Skeletal muscle cell (primary cell): Measurements from ENCODE around the gene KCNJ6.

Experiments
- DNase-seq: peaks from one replicate; pipeline ENCODE4 v3.0.0-alpha.2; 2010; ENCODE audit warnings: low read depth
- H3K4me3 ChIP-seq: 2 replicates; pipeline ENCODE4 v1.5.1; 2011; ENCODE audit warnings: low read depth, mild to moderate bottlenecking, control low read depth, low read length, moderate library complexity

Gene KCNJ6

DNA sequence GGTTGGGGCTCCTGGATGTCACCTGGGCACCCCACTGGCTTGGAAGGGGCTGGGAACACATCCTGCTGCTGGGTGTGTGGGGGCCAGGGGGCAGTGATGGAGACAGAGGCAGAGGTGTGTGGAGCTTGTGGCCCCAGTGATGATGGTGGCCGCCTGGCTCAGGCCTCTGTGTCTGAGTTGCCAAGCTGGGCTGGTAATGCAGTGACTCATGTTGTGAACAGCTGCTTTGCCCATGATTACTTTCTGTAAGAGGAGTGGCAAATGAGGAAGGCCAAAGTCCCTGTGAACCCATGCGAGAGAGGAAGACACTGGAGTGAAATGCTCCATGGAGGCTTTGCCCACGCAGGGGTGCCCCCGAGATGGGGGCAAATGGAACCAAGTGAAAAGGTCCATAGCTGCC, 86.8 kb downstream of the KCNJ6 start:
- no peak for DNase-seq
- no peak overlapping the region for H3K4me3 ChIP-seq

GRCh38 chr21:37828991-37829390, 87.3 kb downstream of the KCNJ6 start:
- H3K4me3 ChIP-seq: no peak overlapping the region
- DNase-seq: no peak

DNA sequence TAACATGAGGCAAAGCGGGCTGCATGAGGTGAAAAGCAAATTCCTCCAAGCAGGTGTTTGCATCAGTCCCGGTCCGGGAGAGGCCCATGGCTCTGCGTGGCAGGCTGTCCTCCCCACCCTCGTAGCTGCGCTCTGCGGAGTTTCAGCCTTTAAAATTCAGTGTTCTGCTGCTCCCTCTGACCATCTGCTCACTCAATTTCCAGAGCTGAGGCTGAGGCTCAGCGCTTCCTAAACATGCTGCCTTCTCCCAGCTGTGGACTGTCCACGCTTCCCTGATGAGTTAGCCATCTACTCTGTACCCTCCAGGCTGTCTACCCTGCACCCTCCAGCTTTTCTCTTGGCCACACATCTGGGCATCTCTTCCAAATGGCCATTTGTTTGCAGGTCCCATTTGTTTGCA, 87.7 kb downstream of the KCNJ6 start:
- no peak overlapping the region for H3K4me3 ChIP-seq
- DNase-seq: no peak

- no peak for DNase-seq
- no peak overlapping the region for H3K4me3 ChIP-seq
These were observed 88.3 kb downstream of the KCNJ6 start for GRCh38 chr21:37827913-37828312.

GRCh38 chr21:37821786-37822450, 94.3 kb downstream of the KCNJ6 start:
- no peak overlapping the region for H3K4me3 ChIP-seq
- no peak for DNase-seq

DNA sequence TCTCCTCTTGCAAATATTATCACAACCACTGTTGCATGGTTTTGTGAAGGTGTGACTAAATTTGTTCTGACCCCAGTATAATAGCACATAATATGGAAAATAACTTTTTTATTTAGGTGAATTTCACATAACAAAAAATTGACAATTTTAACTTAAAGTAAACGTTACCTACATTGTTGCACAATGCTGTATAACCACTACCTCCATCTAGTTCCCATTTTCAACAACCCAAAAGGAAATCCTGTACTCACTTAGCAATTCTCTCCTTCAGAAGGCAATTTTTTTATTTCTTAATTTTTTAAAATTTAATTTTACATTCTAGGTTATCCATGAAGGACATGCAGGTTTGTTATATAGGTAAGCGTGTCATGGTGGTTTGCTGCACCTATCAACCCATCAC, 95.2 kb downstream of the KCNJ6 start:
- no peak for DNase-seq
- no peak overlapping the region for H3K4me3 ChIP-seq

- no peak for DNase-seq
- no peak overlapping the region for H3K4me3 ChIP-seq
These were observed 96.9 kb downstream of the KCNJ6 start for GRCh38 chr21:37819372-37819771.

GRCh38 chr21:37817242-37817641, 99.0 kb downstream of the KCNJ6 start:
- no peak overlapping the region for H3K4me3 ChIP-seq
- DNase-seq: no peak

- H3K4me3 ChIP-seq: no peak overlapping the region
These were observed 100.4 kb downstream of the KCNJ6 start for GRCh38 chr21:37815893-37816292.

DNA sequence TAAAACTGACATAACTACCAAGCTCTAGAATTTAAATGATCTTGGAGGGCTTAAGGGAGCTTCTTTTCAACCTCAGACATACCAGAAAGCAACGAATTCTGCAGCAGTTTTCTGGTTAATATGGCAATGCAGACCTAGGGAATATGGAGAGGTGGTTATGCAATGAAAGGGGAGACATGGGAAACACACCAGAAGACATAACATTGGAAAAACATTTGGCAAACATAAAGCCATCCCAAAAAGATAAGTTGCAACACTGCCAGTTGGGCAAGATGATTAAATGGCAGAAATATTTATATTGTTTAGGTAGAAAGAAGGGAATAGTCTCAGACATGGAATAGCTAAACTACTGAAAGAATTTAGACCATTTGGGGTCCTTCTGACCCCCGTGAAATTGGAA, 104.5 kb downstream of the KCNJ6 start:
- H3K4me3 ChIP-seq: no peak overlapping the region
- DNase-seq: no peak

More at GRCh38 chr21:37815893-37816292, 100.4 kb downstream of the KCNJ6 start:
- DNase-seq: no peak

GRCh38 chr21:37808261-37808660, 108.0 kb downstream of the KCNJ6 start:
- no peak overlapping the region for H3K4me3 ChIP-seq
- no peak for DNase-seq

GRCh38 chr21:37805266-37805665, 111.0 kb downstream of the KCNJ6 start:
- DNase-seq: no peak
- no peak overlapping the region for H3K4me3 ChIP-seq

- H3K4me3 ChIP-seq: no peak overlapping the region
- no peak for DNase-seq
These were observed 112.3 kb downstream of the KCNJ6 start for GRCh38 chr21:37804001-37804400.

DNA sequence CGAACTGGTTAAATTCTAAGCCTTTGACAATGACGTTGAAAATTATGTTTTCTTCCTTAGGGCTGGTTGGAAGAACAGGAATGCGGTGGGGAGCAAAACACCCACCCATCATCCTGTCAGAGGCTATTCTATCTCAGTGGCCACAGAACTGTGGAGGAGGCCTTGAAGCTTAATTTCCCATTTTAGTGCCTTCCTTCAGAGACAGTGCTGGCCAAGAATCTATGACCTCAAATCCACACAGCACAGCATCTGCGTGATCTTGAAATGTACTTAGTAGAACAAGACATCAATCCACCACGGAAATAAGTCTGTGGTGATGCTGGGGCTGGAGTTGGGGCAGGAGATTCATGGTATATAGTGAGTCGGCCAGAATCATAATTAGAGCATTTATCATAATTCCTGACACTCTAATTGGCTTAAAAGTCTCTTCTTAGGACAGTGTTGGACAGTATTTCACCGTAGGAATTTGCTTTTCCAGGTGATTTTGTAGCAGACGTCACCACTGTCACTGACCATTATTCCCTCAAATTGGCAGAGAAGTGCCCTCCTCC, 113.1 kb downstream of the KCNJ6 start:
- no peak overlapping the region for H3K4me3 ChIP-seq
- no peak for DNase-seq

DNA sequence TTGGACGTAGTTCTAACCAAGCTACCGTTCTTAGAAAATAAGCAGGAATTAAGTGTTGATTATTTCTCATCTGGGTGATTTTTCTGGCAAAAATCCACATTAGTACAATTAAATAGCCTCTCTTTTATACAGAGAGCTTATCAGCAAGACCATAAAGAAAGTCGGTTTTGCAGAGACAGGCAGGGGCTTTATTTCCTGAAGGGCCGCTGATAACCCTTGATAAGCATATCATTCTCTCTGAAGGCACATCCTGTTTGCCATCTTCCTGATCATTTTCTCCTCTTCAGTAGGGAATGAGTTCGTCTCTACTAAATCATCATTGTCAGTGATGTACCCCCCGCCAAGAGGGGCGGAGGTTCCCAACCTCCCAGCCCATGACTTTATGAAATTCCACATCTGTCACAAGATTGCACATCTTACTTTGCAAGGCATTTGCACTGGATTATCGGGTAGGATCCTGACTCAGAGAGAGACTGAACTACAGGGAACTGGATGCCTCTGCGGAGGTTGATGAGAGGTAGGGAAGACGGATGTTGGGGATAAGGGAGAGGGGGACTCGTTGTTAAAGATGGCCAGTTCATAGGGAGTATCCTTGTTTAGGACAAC, 115.7 kb downstream of the KCNJ6 start:
- no peak for DNase-seq
- H3K4me3 ChIP-seq: no peak overlapping the region

- no peak for DNase-seq
- H3K4me3 ChIP-seq: no peak overlapping the region
These were observed 116.2 kb downstream of the KCNJ6 start for GRCh38 chr21:37800057-37800455.

DNA sequence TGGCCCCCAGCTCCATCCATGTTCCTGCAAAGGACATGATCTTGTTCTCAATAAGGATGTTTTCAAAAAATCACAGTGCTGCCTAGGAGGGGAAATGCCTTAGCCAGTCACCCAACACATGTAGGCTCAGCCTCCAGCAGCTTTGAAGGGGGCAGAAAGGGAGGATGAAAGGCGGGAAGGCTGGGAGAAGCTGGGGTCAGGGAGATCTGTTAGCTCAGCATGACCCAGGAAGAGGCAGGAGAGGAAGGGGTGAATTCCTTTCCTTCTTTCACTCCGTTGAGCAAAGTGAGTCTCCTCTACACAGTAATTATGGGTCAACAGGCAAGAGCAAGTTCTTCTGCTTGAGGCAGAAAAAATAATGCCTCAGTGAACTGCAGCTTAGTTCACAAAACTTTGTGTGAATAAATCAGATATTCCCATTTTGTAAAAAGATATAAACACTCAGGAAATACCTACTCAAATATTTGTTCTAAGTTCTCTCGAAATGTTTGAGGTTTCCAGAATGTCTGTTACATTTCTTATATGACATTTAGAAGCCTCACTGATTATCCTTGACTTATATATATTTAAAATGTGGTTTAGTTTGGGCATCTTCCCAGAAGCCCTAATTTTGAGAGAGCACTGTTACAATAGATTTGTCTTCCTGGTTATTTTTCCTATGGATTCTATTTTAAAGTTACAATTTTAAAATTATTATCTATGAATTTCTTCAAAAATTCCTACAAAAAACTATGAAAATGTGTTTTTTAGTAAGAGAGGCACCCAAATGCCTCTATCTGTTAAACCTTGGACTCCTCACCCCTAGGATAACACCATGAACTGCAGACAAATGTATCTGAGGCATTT, 116.8 kb downstream of the KCNJ6 start:
- DNase-seq: no peak
- no peak overlapping the region for H3K4me3 ChIP-seq

- no peak for DNase-seq
- H3K4me3 ChIP-seq: no peak overlapping the region
These were observed 118.9 kb downstream of the KCNJ6 start for GRCh38 chr21:37797403-37797802.

DNA sequence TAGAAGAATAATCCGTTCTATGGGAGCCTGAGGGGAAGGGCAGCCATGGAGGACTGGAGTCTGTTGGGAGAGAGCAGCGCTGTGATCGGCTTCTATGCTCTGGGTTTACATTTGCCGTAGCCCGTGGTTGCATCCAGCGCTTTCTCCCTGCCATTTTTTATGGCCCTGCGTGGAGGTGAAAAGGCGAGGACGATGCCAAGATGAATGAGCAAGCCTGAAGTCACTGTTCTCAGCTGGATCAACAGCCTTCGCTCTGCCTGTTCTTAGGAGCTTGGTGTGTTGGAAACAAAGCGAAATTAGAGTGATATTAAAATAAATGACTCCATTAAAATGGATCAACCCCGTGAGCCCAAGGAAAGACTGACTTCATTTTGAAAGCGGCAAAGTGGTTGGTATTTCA, 120.2 kb downstream of the KCNJ6 start:
- no peak for DNase-seq
- H3K4me3 ChIP-seq: no peak overlapping the region

DNA sequence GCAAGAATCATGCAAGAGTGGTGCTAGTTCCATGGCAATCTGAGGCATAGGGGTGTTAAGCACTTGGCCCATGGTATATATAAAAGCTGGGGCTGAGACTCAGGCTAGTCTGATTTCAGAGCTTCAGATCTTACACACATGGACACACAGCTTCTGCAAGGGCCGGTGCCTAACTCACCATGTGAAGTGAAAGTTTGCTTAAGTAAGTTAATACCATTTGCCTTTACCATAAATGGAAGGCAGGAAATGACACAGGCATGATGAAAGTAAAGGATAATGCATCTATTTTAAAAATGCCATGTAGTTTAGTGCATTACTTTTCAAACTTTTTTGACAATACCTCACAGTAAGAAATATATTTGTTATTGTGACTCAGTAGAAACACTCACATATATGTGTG, 122.6 kb downstream of the KCNJ6 start:
- no peak overlapping the region for H3K4me3 ChIP-seq
- DNase-seq: no peak
